Smooth muscle cell (in vitro differentiated cells): ENCODE data around the gene ADGRG3. TPM values are rescaled to one million over a fixed set of nuclear protein-coding genes. Genes with fewer than 3 reads are reported as not detected.

Experiments used
- DNase-seq: peaks from one replicate; lab custom pipeline; 2025; ENCODE audit not compliant: unreplicated experiment; lab: John Stamatoyannopoulos, UW
- H2AFZ ChIP-seq: fragments of 200-600 bp; sonication (generic); 2 replicates; pipeline ENCODE4 v1.6.0; 2016; ENCODE audit warnings: antibody characterized with exemption, low read depth, mild to moderate bottlenecking
- H3F3A ChIP-seq: fragments of 200-600 bp; sonication (generic); 2 replicates; pipeline ENCODE4 v1.6.0; 2017; ENCODE audit warnings: antibody characterized with exemption, low read depth
- H3K27ac ChIP-seq: fragments of 200-600 bp; sonication (generic); 2 replicates; pipeline ENCODE4 v1.5.1; 2016; ENCODE audit warnings: low read depth, mild to moderate bottlenecking
- H3K27me3 ChIP-seq: fragments of 200-600 bp; sonication (generic); 2 replicates; pipeline ENCODE4 v1.6.1; 2016; ENCODE audit warnings: low read depth, mild to moderate bottlenecking
- H3K36me3 ChIP-seq: fragments of 200-600 bp; sonication (generic); 2 replicates; pipeline ENCODE4 v1.5.1; 2016; ENCODE audit warnings: low read depth
- H3K4me1 ChIP-seq: fragments of 200-600 bp; sonication (generic); 2 replicates; pipeline ENCODE4 v1.5.1; 2016; ENCODE audit warnings: low read depth
- H3K4me2 ChIP-seq: fragments of 200-600 bp; sonication (generic); 2 replicates; pipeline ENCODE4 v1.6.0; 2016; ENCODE audit warnings: mild to moderate bottlenecking
- H3K4me3 ChIP-seq: fragments of 200-600 bp; sonication (generic); 2 replicates; pipeline ENCODE4 v1.5.1; 2016; ENCODE audit warnings: mild to moderate bottlenecking
- H3K79me2 ChIP-seq: fragments of 200-600 bp; sonication (generic); 2 replicates; pipeline ENCODE4 v1.6.0; 2016; ENCODE audit warnings: low read depth, mild to moderate bottlenecking
- H3K9ac ChIP-seq: fragments of 200-600 bp; sonication (generic); 2 replicates; pipeline ENCODE4 v1.6.0; 2016; ENCODE audit warnings: low read depth
- H3K9me3 ChIP-seq: fragments of 200-600 bp; sonication (generic); replicated peaks from 2 replicates; pipeline ENCODE4 v1.5.1; 2016; ENCODE audit warnings: low read depth
- H4K20me1 ChIP-seq: fragments of 200-600 bp; sonication (generic); 2 replicates; pipeline ENCODE4 v1.6.0; 2016; ENCODE audit warnings: low read depth
- CTCF ChIP-seq: fragments of 200-600 bp; sonication (generic); IDR thresholded peaks from 2 replicates; pipeline ENCODE4 v1.5.1; 2017; ENCODE audit warnings: borderline replicate concordance, mild to moderate bottlenecking, antibody characterized with exemption; ENCODE audit not compliant: insufficient read depth, poor library complexity, severe bottlenecking
- whole genome bisulfite sequencing: methylation state at CpG from one replicate; pipeline ENCODE4 v1.1.7; 2016; ENCODE audit warnings: low lambda C conversion rate; 5-methylcytosine and 5-hydroxymethylcytosine counted together
- polyA plus RNA-seq: library from polyadenylated mRNA; unstranded; fragments of >200 nt; fragmentation: Nextera tagmentation; extraction: Ambion mirVana; gene quantifications from 2 replicates; pipeline ENCODE4 v1.2.1, GENCODE V29; 2016
- total RNA-seq: library from RNA; depleted of rRNA; stranded (reverse); fragments of >200 nt; gene quantifications from 2 replicates; pipeline ENCODE4 v1.2.3, GENCODE V29; 2014

ADGRG3 gene
- total and polyA plus RNA-seq, 2 experiments from 2014 or later: 0.13 TPM; not detected in 1

GRCh38 chr16:57707331-57707730 is 39.2 kb downstream of the ADGRG3 start:
- Histone ChIP-seq H3K27me3 (no peaks in the 10 kb centered on the region), H2AFZ (no peak overlapping the region), H3K4me1 (no peaks in the 10 kb centered on the region), H3K9me3 (no peaks in the 10 kb centered on the region), H3K4me2 (no peak overlapping the region), H3K9ac (no peak overlapping the region), H3K36me3 (no peaks in the 10 kb centered on the region), H3K79me2 (no peaks in the 10 kb centered on the region), H3K4me3 (no peak overlapping the region), H4K20me1 (no peaks in the 10 kb centered on the region), H3F3A (no peaks in the 10 kb centered on the region), H3K27ac (no peak overlapping the region)
- WGBS: 88% methylated on average over 11 of the region's 11 CpGs
- DNase-seq: no peak
- no peak for TF ChIP-seq CTCF

GRCh38 chr16:57708168-57708567 is 40.1 kb downstream of the ADGRG3 start:
- TF ChIP-seq CTCF: no peak
- Histone ChIP-seq H2AFZ (no peak overlapping the region), H3K36me3 (no peaks in the 10 kb centered on the region), H3K27ac (no peak overlapping the region), H3K4me1 (no peaks in the 10 kb centered on the region), H3F3A (no peaks in the 10 kb centered on the region), H3K27me3 (no peaks in the 10 kb centered on the region), H3K9me3 (no peaks in the 10 kb centered on the region), H3K4me2 (no peak overlapping the region), H3K9ac (no peak overlapping the region), H4K20me1 (no peaks in the 10 kb centered on the region), H3K79me2 (no peaks in the 10 kb centered on the region), H3K4me3 (no peak overlapping the region)
- WGBS: 88% methylated on average over 3 of the region's 3 CpGs
- DNase-seq: no peak

GRCh38 chr16:57709663-57710062 is 41.6 kb downstream of the ADGRG3 start:
- Histone ChIP-seq H3K79me2 (no peaks in the 10 kb centered on the region), H3K36me3 (no peaks in the 10 kb centered on the region), H3K27ac (no peak overlapping the region), H3K9ac (no peak overlapping the region), H3K4me2 (no peak overlapping the region), H3K4me3 (no peak overlapping the region), H3K27me3 (no peaks in the 10 kb centered on the region), H3K9me3 (no peaks in the 10 kb centered on the region), H3F3A (no peaks in the 10 kb centered on the region), H4K20me1 (no peaks in the 10 kb centered on the region), H3K4me1 (no peaks in the 10 kb centered on the region), H2AFZ (no peak overlapping the region)
- no peak for DNase-seq
- 89% methylated on average over 3 of the region's 3 CpGs for WGBS
- TF ChIP-seq CTCF: no peak

- H3K36me3 ChIP-seq: no peaks in the 10 kb centered on the region
- H3F3A ChIP-seq: no peaks in the 10 kb centered on the region
- H3K9ac ChIP-seq: no peak overlapping the region
- no peaks in the 10 kb centered on the region for H4K20me1 ChIP-seq
- no peaks in the 10 kb centered on the region for H3K79me2 ChIP-seq
- no peak overlapping the region for H3K27ac ChIP-seq
- H3K4me3 ChIP-seq: no peak overlapping the region
- H3K4me1 ChIP-seq: no peaks in the 10 kb centered on the region
- H3K9me3 ChIP-seq: no peaks in the 10 kb centered on the region
- DNase-seq: no peak
- TF ChIP-seq CTCF: no peak
- no peaks in the 10 kb centered on the region for H3K27me3 ChIP-seq
- H2AFZ ChIP-seq: no peak overlapping the region
- WGBS: 92% methylated on average over 5 of the region's 5 CpGs
- no peak overlapping the region for H3K4me2 ChIP-seq
Observed at GRCh38 chr16:57711346-57711745, 43.2 kb downstream of the ADGRG3 start.
